PC-9 (cell line): ENCODE data around the gene DOCK6. TPM values are rescaled to one million over a fixed set of nuclear protein-coding genes. Genes with fewer than 3 reads are reported as not detected.
A peak's percentile ranks its signal among the peaks of the same experiment; 100 is the strongest.

Experiments
- BruUV-seq: library from RNA; stranded (reverse); fragments of 400-500 nt; replicated peaks from 2 replicates; lab custom pipeline; 2021; lab: Mats Ljungman, UMichigan
- CTCF ChIA-PET: fragments of 300-600 bp; sonication (Branson Sonifier 250); formaldehyde crosslinking; loops from one replicate; lab custom pipeline; 2022; ENCODE audit warnings: antibody characterized with exemption; lab: Charles Lee
- POLR2A ChIA-PET: fragments of 300-600 bp; sonication (Branson Sonifier 250); formaldehyde crosslinking; loops from one replicate; lab custom pipeline; 2022; ENCODE audit warnings: antibody characterized with exemption; ENCODE audit not compliant: unreplicated experiment; lab: Charles Lee
- DNase-seq, 2 experiments: peaks; one replicate each; pipeline versions ENCODE4 v3.0.0 to v3.0.0-alpha.2; 2015 to 2022; ENCODE audit warnings: mixed read lengths in 1 of 2
- H2AFZ ChIP-seq: fragments of 200-600 bp; sonication (generic); 2 replicates; pipeline ENCODE4 v1.8.1; 2017; ENCODE audit warnings: antibody characterized with exemption
- H3F3A ChIP-seq: fragments of 200-600 bp; sonication (generic); 2 replicates; pipeline ENCODE4 v1.8.1; 2017; ENCODE audit warnings: antibody characterized with exemption, mild to moderate bottlenecking, low read depth; ENCODE audit not compliant: insufficient read depth
- H3K27ac ChIP-seq: fragments of 200-600 bp; sonication (generic); 2 replicates; pipeline ENCODE4 v1.6.1; 2016; ENCODE audit warnings: mixed run types
- H3K27me3 ChIP-seq: fragments of 200-600 bp; sonication (generic); 2 replicates; pipeline ENCODE4 v1.6.1; 2016; ENCODE audit warnings: low read depth, mixed run types; ENCODE audit not compliant: insufficient read depth
- H3K36me3 ChIP-seq: fragments of 200-600 bp; sonication (generic); 2 replicates; pipeline ENCODE4 v1.6.1; 2016; ENCODE audit warnings: low read depth, mixed run types
- H3K4me1 ChIP-seq: fragments of 200-600 bp; sonication (generic); replicated peaks from 2 replicates; pipeline ENCODE4 v1.6.1; 2016; ENCODE audit warnings: mixed run types; ENCODE audit not compliant: insufficient read depth
- H3K4me2 ChIP-seq: fragments of 200-600 bp; sonication (generic); 2 replicates; pipeline ENCODE4 v1.6.1; 2017; ENCODE audit warnings: mixed run types
- H3K4me3 ChIP-seq: fragments of 200-600 bp; sonication (generic); 2 replicates; pipeline ENCODE4 v1.6.1; 2016; ENCODE audit warnings: mixed run types
- H3K79me2 ChIP-seq: fragments of 200-600 bp; sonication (generic); 2 replicates; pipeline ENCODE4 v1.6.1; 2017; ENCODE audit warnings: low read depth, mixed run types
- H3K9me2 ChIP-seq: fragments of 200-600 bp; sonication (generic); 2 replicates; pipeline ENCODE4 v1.8.1; 2017; ENCODE audit warnings: mild to moderate bottlenecking; ENCODE audit not compliant: insufficient read depth
- H3K9me3 ChIP-seq: fragments of 200-600 bp; sonication (generic); 2 replicates; pipeline ENCODE4 v1.8.1; 2016; ENCODE audit warnings: low read depth; ENCODE audit not compliant: insufficient read depth
- H4K20me1 ChIP-seq: fragments of 200-600 bp; sonication (generic); 2 replicates; pipeline ENCODE4 v1.8.1; 2017; ENCODE audit not compliant: insufficient read depth
- CTCF ChIP-seq: fragments of 200-600 bp; sonication (generic); conservative IDR thresholded peaks from 2 replicates; pipeline ENCODE4 v1.6.1; 2017; ENCODE audit warnings: mixed run types, antibody characterized with exemption, mild to moderate bottlenecking, moderate library complexity
- EZH2 ChIP-seq: fragments of 200-600 bp; sonication (generic); IDR thresholded peaks from 2 replicates; pipeline ENCODE4 v1.8.0; 2017; ENCODE audit warnings: antibody characterized with exemption, low read depth
- intact Hi-C: fragments of 100-400 bp; cut with micrococcal nuclease; formaldehyde crosslinking; loops from one replicate; pipeline ENCODE4 v1.10.0; 2022; ENCODE audit not compliant: unreplicated experiment
- total RNA-seq: library from RNA; stranded (reverse); gene quantifications from 2 replicates; pipeline ENCODE4 v1.2.3, GENCODE V29; 2021

Gene DOCK6
- total RNA-seq, 1 experiment from 2014 or later, result 32.5 TPM

DNA sequence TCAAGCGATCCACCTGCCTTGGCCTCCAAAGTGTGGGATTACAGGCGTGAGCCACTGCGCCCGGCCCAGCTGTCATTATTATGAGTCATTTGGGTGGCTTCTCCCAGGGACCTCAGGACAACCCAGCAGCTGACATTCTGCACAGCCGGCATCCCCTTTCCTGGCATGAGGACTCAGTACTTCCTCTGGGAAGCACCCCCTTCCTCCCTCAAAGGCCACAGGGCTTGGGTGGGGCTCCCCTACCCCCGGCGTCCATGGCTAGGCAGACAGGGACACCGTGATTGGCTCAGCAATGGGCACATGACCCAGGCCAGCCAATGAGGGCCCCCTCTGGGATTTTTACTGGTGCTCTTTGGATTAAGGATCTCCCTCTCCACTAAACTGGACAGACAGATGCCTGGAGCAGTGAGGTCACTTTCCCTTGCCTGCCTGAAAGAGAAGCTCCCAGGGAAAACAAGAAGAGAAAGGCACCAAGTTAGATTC is 71.0 kb downstream of the DOCK6 start:
- Histone ChIP-seq H3K79me2 (no peaks in the 10 kb centered on the region), H3K9me3 (no peaks in the 10 kb centered on the region), H3K9me2 (no peaks in the 10 kb centered on the region), H3K27ac (no peak overlapping the region), H3K27me3 (no peaks in the 10 kb centered on the region), H3K4me1 (0 out of 2 replicates have a peak, but pooled peaks cover 2% of the 10 kb centered on the region), H4K20me1 (no peaks in the 10 kb centered on the region), H3K36me3 (no peaks in the 10 kb centered on the region), H2AFZ (no peak overlapping the region), H3K4me2 (no peak overlapping the region), H3F3A (peaks cover 26% of the 10 kb centered on the region), H3K4me3 (no peak overlapping the region)
- POLR2A ChIA-PET, result no interaction called here
- intact Hi-C loops, result no loop called here
- CTCF ChIA-PET, result no interaction called here
- no TSS peak for BruUV-seq
- TF ChIP-seq CTCF, result no peak
- TF ChIP-seq EZH2, result no peak
- DNase-seq, result peak; percentile 58 to 70

GRCh38 chr19:11190501-11190900 is 71.8 kb downstream of the DOCK6 start:
- TF ChIP-seq CTCF (no peak), EZH2 (no peak)
- Histone ChIP-seq H3K79me2 (no peaks in the 10 kb centered on the region), H3F3A (peaks cover 23% of the 10 kb centered on the region), H3K4me1 (no peaks in the 10 kb centered on the region), H3K9me3 (no peaks in the 10 kb centered on the region), H3K9me2 (no peaks in the 10 kb centered on the region), H3K27ac (no peak overlapping the region), H2AFZ (no peak overlapping the region), H4K20me1 (no peaks in the 10 kb centered on the region), H3K4me2 (no peak overlapping the region), H3K36me3 (no peaks in the 10 kb centered on the region), H3K4me3 (no peak overlapping the region), H3K27me3 (no peaks in the 10 kb centered on the region)
- ChIA-PET POLR2A (no interaction called here), CTCF (no interaction called here)
- no peak for DNase-seq
- intact Hi-C loops, result no loop called here
- BruUV-seq, result no TSS peak

GRCh38 chr19:11187441-11187840 is 74.9 kb downstream of the DOCK6 start:
- POLR2A ChIA-PET, result no interaction called here
- TF ChIP-seq EZH2 (no peak), CTCF (no peak)
- Histone ChIP-seq H3K79me2 (no peaks in the 10 kb centered on the region), H3K4me2 (no peak overlapping the region), H3K4me3 (no peak overlapping the region), H3K9me3 (no peaks in the 10 kb centered on the region), H3K36me3 (no peaks in the 10 kb centered on the region; the same call in 1 of the 2 replicates), H3K27ac (no peak overlapping the region), H3K27me3 (no peaks in the 10 kb centered on the region), H3K4me1 (no peaks in the 10 kb centered on the region), H2AFZ (no peak overlapping the region), H4K20me1 (no peaks in the 10 kb centered on the region), H3F3A (peaks cover 16% of the 10 kb centered on the region), H3K9me2 (no peaks in the 10 kb centered on the region)
- intact Hi-C loops, result no loop called here
- BruUV-seq, result no TSS peak
- DNase-seq, result no peak
- CTCF ChIA-PET, result no interaction called here
